NK-92 (cell line): Measurements from ENCODE around the gene ITGA2.

Source experiments
- DNase-seq: peaks from one replicate; lab custom pipeline; 2025; ENCODE audit not compliant: unreplicated experiment; lab: John Stamatoyannopoulos, UW

ITGA2 gene

DNA sequence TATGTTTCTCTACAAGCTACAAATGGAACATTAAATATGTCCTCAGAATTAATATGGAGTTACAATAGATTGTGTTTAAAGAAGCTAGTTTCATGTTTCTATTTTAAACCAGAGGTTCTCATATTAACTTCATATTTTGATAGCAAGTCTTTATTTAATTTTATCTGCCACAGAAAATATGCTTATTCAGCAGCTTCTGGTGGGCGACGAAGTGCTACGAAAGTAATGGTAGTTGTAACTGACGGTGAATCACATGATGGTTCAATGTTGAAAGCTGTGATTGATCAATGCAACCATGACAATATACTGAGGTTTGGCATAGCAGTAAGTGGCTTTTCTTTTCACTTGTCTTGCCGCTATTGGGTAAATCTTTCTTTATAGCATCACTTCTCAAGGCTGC, 66.2 kb downstream of the ITGA2 start:
- DNase-seq: no peak

DNA sequence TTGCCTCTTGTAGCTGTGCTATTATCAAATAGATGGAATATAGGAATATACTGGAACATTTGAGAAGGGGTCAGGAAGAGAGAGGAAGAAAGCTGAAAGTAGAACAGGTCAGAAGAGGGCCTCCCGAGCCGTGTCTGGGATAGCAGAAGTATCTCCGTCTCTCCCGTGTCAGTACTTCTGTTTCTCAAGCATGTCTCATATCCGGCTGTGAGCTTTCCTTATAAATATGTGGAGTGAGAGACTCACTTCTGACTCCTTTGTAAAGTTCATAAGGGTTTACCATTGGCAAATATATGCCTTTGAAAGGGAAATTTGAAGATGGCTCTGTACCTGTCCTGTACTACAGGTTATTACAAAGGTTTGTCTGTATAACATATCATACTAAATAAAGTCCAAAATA, 70.1 kb downstream of the ITGA2 start:
- no peak for DNase-seq

DNA sequence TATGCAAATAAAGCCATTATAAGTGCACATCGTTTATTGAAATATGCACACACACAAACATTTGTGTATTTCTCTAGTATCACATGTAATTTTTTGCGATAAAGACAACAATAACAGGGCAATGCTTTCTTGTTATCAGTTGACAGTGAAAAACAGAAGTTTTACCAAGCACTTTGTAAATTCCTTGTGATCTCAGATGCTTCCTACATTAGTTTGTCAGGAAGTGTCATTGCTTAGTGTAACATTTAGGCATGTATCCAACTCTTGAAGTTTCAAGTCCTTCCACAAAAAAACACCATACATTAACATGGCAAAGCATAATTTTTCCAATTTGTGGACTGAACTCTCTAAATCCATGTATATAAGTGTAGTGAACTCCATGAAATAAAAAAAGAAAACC, 74.0 kb downstream of the ITGA2 start:
- no peak for DNase-seq

DNA sequence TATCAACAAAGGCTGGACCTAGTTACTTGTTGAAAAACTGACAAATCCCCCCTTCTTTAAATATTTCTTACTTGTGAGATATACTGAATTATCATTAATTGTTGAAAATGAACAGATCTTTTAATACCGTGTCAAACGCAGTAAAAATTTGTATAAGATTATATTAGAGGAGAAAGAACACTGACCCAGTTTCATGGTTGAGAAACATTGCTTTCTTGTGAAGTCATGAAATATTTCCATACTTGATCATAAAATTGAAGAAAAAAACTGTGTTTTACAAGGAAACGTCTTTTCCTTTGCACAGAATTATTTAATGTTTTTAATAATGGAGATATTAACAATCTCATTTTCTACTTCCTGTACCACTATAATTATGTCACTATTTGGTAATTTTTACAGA, 74.6 kb downstream of the ITGA2 start:
- DNase-seq: no peak

GRCh38 chr5:53066088-53066487, 76.9 kb downstream of the ITGA2 start:
- no peak for DNase-seq

GRCh38 chr5:53067641-53068040, 78.5 kb downstream of the ITGA2 start:
- DNase-seq: no peak

DNA sequence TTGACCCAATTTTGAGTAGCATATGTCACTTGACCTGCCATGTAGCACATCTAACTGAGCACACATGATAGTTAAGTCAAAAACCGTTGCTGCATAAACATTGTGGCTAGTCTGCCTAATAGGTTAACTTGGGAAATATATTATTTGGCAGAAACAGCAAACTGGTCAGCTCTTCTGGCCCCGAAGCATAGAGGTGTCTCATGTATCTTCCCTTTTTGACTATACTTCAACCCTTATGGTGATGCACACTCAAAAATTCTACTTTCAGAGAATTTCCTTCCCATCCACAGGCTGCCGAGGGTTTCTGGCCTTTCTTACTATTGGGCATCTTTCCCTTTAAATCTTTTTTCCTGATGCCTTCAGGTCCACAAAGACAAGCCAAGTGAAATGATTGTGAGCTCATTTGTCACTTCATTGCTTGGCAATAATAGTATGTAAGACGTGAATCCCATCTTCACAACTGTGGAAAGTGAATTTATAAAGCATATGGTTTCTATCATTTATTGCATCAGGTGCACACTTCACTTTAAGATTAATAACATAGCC, 79.2 kb downstream of the ITGA2 start:
- no peak for DNase-seq

DNA sequence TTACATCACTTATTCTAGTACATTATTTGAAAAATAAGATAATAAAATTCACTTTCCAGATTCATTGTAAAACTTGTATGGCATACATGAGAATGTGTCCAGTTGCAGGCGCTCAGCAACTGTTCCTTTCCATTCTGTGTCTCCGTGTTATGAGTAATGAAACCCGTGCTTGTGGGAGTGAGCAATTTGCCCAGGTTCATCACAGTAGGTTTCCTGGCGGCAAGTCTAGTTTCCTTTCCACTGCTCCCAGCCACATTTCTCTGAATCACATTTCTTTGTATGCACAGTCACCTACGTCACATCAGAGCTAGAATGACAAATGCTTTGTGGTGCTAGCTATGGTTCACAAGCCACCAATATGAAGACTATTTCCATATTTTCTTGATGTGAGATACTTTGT, 80.5 kb downstream of the ITGA2 start:
- no peak for DNase-seq

DNA sequence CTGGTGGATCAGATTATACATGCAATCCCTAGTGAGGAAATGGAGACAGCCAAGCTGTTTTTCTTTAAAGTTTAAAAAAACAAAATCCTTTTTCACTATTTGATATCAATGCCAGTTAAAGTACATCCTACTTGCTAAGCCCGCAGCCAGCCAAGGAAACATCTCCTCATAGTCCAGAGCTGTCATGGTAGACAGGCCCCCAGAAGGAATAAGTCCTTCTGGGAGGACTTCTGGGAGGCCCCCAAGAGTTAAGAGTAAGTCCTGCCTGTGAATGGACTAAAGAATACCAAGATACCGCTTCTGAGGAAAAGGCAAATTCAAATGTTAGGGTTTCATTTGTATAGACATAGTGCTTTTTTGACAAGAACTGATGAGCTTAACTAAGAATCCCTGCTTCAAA, 82.1 kb downstream of the ITGA2 start:
- DNase-seq: no peak

GRCh38 chr5:53071738-53072137, 82.6 kb downstream of the ITGA2 start:
- DNase-seq: no peak

DNA sequence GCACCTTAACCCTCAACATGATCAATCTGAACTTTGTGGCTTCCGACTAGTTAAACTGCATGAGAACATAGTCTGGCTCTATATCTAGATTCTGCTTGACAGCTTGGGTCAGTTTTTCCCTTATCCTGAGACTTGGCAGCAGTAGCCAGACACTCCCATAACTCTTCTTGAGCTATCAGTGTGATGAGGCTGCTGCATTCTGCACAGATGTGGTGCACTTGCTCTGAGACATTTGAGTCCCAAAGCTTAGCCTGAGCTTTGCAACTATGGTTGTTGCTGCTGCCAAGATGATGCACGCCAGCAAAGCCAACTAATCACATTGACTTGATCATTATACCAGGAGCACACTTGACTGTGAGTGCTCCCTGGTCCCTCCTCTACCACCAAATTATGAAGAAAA, 84.2 kb downstream of the ITGA2 start:
- DNase-seq: no peak

DNA sequence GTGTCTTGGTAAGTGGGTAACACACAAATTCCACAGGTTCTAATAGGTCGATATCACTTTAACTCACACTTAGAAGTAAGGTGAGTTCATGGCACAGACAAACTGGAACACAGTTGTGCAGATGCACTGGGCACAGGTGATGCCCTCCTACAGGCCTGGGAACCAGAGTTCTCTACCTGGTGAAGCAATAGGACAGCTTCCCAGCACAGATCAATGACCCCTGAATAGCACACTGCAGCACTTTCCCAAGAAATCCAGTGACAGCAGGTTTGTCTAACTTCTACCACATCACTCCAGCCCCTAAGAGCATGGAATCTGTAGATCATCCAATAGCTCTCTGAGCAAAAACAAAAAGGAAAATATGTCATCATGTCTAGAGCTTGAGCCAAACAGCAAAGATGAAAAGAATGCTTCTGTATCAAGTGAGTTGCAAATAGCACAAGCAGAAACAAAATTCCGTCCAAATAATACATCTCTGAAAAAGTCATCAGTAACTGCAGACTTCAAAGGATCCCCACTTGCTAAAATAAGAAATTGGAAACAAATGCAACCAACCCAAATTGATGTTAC, 86.9 kb downstream of the ITGA2 start:
- DNase-seq: no peak

- no peak for DNase-seq
Observed at GRCh38 chr5:53080271-53080670, 91.1 kb downstream of the ITGA2 start.

DNA sequence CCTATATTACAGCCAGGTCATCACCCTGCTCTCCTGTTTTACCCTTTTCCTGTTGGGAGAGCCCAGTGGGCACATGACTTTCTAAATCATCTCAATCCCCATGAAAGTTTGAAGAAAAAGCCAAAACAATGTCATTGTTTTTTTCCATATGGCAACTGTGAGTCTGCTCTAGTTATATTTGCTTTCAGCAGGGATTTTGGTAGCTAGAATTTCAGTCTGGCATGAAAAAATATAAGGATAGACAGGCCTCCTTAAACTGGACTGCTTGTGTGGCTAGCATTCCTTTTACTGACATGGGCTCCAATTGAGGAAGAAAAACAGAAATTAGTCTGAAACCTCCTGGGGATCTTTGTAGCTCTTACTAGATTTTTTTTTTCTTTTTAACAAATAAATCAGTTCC, 94.8 kb downstream of the ITGA2 start:
- DNase-seq: no peak

DNA sequence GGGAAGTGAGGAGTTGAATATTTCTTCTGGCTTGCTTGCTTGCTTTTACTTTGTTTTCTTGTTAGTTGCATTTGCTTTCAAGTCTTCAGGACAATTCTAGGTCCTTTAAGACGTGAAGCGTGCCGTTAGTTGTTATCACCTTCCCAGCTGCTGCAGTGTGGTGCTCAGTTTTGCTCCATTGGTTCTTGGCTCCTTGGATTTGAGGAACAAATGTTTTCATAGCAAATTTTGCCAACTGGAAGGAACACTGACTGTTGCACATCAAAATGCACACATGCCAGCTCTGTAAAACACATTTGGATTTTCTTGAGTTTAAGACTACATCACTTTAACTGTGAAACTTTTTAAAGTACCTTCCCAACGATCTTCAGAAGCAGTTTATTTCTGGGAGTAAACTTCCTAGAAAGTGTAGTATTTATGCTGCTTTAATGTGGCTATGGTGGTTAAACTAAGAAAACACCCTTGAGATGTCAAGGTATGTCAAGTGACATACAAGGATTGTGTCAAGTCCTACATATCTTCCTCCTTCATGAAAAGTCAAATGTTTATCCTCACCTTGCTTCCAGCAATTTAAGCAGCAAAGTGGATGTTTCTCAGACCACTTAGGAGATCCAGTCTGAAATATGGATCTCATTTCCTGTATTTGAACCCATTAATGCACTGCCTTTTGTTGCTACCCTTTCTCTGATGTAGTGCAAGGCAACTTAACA, 95.5 kb downstream of the ITGA2 start:
- DNase-seq: no peak

GRCh38 chr5:53087171-53087570, 98.0 kb downstream of the ITGA2 start:
- DNase-seq: no peak

DNA sequence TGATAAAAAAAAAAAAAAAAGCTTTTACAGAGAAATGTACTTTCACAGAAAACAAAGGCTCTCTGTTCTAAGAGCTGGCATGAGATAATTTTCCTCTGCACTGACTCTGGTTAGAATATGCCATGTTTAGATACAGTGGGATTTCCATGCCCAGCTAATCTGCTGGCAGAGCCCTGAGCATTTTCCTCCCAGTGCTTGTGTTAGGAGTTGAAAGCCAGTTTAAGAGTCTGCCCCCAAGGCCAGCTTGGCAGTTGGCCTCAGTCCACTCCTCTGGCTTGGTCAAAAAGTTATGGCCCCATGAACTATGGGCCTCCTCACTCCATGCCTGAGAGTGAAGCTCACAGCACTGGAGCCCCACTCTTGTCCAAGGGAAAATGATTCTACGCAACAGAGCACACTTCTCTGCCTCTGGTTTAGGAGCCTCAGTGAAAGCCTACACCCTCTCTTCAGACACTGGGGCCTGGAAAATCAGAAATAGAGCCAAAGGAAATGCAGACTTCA, 98.5 kb downstream of the ITGA2 start:
- no peak for DNase-seq

DNA sequence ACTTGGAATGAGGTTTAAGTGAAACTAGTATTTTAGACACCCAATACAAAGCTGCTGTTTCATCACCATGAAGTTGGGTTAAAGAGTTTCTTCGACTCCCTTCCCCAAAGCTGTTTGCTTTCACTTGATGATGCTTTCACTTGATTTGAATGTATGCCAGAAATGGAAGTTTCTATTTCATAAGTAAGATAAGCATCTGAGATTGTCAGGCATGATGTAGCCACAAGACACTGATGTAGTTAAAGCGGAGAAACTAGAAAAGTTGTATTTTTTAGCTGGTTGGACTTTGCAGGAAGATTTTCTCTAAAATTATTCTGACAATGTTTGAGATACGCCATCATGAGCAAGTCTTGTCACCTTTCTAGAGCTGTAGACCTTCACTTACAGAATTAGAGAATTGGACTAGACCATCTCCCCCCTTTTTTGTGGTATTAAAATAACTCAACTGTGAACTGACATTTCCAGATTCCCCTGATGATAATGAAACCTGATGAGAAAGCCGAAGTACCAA, 100.4 kb downstream of the ITGA2 start:
- no peak for DNase-seq

DNA sequence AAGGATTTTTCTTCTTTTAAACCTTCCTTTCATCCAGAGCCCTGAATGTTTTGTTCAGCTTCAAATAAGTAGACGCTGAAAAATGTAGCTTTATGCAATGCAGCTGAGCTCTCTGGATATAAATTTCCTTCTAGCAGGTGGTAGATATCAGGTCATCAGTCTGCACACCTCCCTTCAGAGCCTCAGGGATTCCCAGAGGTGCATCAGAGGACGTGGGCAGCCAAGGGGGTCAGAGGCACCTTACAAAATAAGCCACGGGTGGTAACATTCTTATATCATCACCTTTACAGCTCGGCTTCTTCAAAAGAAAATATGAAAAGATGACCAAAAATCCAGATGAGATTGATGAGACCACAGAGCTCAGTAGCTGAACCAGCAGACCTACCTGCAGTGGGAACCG, 101.1 kb downstream of the ITGA2 start:
- DNase-seq: no peak

DNA sequence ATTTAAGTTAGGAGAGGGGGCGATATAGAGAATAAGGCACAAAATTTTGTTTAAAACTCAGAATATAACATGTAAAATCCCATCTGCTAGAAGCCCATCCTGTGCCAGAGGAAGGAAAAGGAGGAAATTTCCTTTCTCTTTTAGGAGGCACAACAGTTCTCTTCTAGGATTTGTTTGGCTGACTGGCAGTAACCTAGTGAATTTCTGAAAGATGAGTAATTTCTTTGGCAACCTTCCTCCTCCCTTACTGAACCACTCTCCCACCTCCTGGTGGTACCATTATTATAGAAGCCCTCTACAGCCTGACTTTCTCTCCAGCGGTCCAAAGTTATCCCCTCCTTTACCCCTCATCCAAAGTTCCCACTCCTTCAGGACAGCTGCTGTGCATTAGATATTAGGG, 102.1 kb downstream of the ITGA2 start:
- DNase-seq: no peak

- no peak for DNase-seq
Observed at GRCh38 chr5:53092242-53092641, 103.1 kb downstream of the ITGA2 start.

DNA sequence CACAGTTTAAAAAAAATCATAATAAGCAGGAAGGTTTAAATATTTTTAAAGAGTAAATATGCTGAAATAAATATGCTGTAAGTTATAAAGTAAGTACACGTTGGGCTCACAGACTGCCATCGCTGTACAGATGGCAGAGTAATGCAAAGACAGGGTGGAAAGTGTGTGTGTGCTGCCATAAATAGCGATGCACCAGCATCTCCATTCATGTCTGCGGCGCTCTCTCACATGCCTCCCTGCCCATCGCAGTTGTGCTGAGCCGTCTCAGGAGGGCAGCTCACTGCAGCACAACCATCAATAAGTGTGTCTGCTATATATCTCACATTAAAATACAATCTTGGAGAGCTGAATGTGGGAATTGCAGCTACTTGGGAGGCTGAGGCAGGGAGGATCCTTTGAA, 106.1 kb downstream of the ITGA2 start:
- DNase-seq: no peak
